Upper lobe of right lung (tissue), 1 donor: ENCODE results near the gene CREB3. TPM values are rescaled to one million over a fixed set of nuclear protein-coding genes. Genes with fewer than 3 reads are reported as not detected.

Source experiments
- ATAC-seq: fragments of 200-7000 bp; cut with Tn5 transposase; one replicate; pipeline ENCODE4 v1.9.1; 2020; ENCODE audit warnings: mild to moderate bottlenecking, moderate library complexity
- DNase-seq: peaks from one replicate; pipeline ENCODE4 v3.0.0-alpha.2; 2020
- H3K27ac ChIP-seq: fragments of 200-600 bp; one replicate; pipeline ENCODE4 v1.8.0; 2022
- H3K27me3 ChIP-seq: fragments of 200-600 bp; one replicate; pipeline ENCODE4 v1.8.0; 2022; ENCODE audit warnings: mild to moderate bottlenecking
- H3K36me3 ChIP-seq: fragments of 200-600 bp; one replicate; pipeline ENCODE4 v1.8.0; 2022
- H3K4me1 ChIP-seq: fragments of 200-600 bp; one replicate; pipeline ENCODE4 v1.8.0; 2022
- H3K4me3 ChIP-seq: fragments of 200-600 bp; one replicate; pipeline ENCODE4 v1.8.0; 2022; ENCODE audit warnings: mild to moderate bottlenecking
- H3K9me3 ChIP-seq: fragments of 200-600 bp; one replicate; pipeline ENCODE4 v1.8.0; 2022
- CTCF ChIP-seq: fragments of 200-600 bp; IDR thresholded peaks from one replicate; pipeline ENCODE4 v1.8.0; 2022; ENCODE audit warnings: antibody characterized with exemption
- intact Hi-C: fragments of 100-400 bp; cut with DNase I; formaldehyde crosslinking; loops from one replicate; pipeline ENCODE4 v1.11.0; 2022
- total RNA-seq: library from RNA; stranded (reverse); fragmentation: NEBNext Ultra II Directional; extraction: Animal tissue kit (Norgen Biotek cat#: 25700); gene quantifications from one replicate; pipeline ENCODE4 v1.2.1, GENCODE V29; 2021
- donor health status: DM: no; HTN: yes; CAD: no; lungs with severe emphysema.

The CREB3 gene
- total RNA-seq, 1 donor from 2014 or later: 34.9 TPM

- DNase-seq (no peak), ATAC-seq (no peak)
- Histone ChIP-seq H3K4me1 (peaks cover 42% of the 10 kb centered on the region), H3K4me3 (peak overlapping the region; percentile 98), H3K9me3 (no peaks in the 10 kb centered on the region), H3K36me3 (peaks cover 53% of the 10 kb centered on the region), H3K27ac (no peak overlapping the region), H3K27me3 (no peaks in the 10 kb centered on the region)
- TF ChIP-seq CTCF: no peak
- intact Hi-C loops: no loop called here
Observed at GRCh38 chr9:35746583-35746982, 14.1 kb downstream of the CREB3 start.

- Histone ChIP-seq H3K36me3 (peaks cover 53% of the 10 kb centered on the region), H3K27ac (peak overlapping the region; percentile 91), H3K27me3 (no peaks in the 10 kb centered on the region), H3K9me3 (no peaks in the 10 kb centered on the region), H3K4me3 (peak overlapping the region; percentile 98), H3K4me1 (peaks cover 42% of the 10 kb centered on the region)
- DNase-seq: no peak
- no peak for ATAC-seq
- no peak for TF ChIP-seq CTCF
- intact Hi-C loops: no loop called here
Observed at GRCh38 chr9:35748242-35748857, 15.9 kb downstream of the CREB3 start.

GRCh38 chr9:35748858-35749514 lies 16.5 kb downstream of the CREB3 start, which contains the start of the genes GBA2 and RGP1:
GBA2 (minus strand) TSS chr9:35749228; CDS start chr9:35748704, 524 bp downstream.
RGP1 (plus strand) TSS chr9:35749287; CDS start chr9:35749756, 469 bp downstream.
- Histone ChIP-seq H3K4me1 (peaks cover 42% of the 10 kb centered on the region), H3K36me3 (peaks cover 50% of the 10 kb centered on the region), H3K27me3 (no peaks in the 10 kb centered on the region), H3K9me3 (no peaks in the 10 kb centered on the region), H3K4me3 (peak within 1 kb of the TSS; percentile 98), H3K27ac (peak within 1 kb of the TSS; percentile 91)
- DNase-seq (peak; percentile 94), ATAC-seq (peak; percentile 95)
- no peak for TF ChIP-seq CTCF
- intact Hi-C loops: no loop called here

- peak; percentile 78 for DNase-seq
- peak overlapping the region; percentile 98 for H3K4me3 ChIP-seq
- peak; percentile 57 for ATAC-seq
- H3K36me3 ChIP-seq: peaks cover 43% of the 10 kb centered on the region
- intact Hi-C loops: no loop called here
- no peaks in the 10 kb centered on the region for H3K27me3 ChIP-seq
- H3K4me1 ChIP-seq: peaks cover 42% of the 10 kb centered on the region
- no peak for TF ChIP-seq CTCF
- H3K9me3 ChIP-seq: no peaks in the 10 kb centered on the region
- H3K27ac ChIP-seq: peak overlapping the region; percentile 91
Observed at GRCh38 chr9:35749515-35750255, 17.2 kb downstream of the CREB3 start.

- H3K36me3 ChIP-seq: peaks cover 38% of the 10 kb centered on the region
- H3K27me3 ChIP-seq: no peaks in the 10 kb centered on the region
- peak overlapping the region; percentile 98 for H3K4me3 ChIP-seq
- intact Hi-C loops: no loop called here
- no peak for TF ChIP-seq CTCF
- peaks cover 38% of the 10 kb centered on the region for H3K4me1 ChIP-seq
- ATAC-seq (no peak), DNase-seq (no peak)
- peak overlapping the region; percentile 91 for H3K27ac ChIP-seq
- H3K9me3 ChIP-seq: no peaks in the 10 kb centered on the region
Observed at GRCh38 chr9:35750256-35750531, 17.7 kb downstream of the CREB3 start.
